Mucosa of descending colon (tissue), 3 donors: ENCODE results near the gene SOS1. TPM values are rescaled to one million over a fixed set of nuclear protein-coding genes. Genes with fewer than 3 reads are reported as not detected.

ENCODE experiments used
- ATAC-seq: fragments of 200-7000 bp; cut with Tn5 transposase; one replicate; pipeline ENCODE4 v1.9.1; 2020; ENCODE audit warnings: mild to moderate bottlenecking, moderate library complexity
- DNase-seq, 3 donors: peaks; one replicate each; pipeline ENCODE4 v3.0.0-alpha.2; 2020
- H3K36me3 ChIP-seq: fragments of 200-600 bp; one replicate; pipeline ENCODE4 v1.8.0; 2021; ENCODE audit warnings: low read depth, mild to moderate bottlenecking
- H3K4me1 ChIP-seq: fragments of 200-600 bp; one replicate; pipeline ENCODE4 v1.8.0; 2021; ENCODE audit warnings: low read depth, mild to moderate bottlenecking
- H3K4me3 ChIP-seq: fragments of 200-600 bp; one replicate; pipeline ENCODE4 v1.8.0; 2021; ENCODE audit warnings: mild to moderate bottlenecking
- H3K9me3 ChIP-seq: fragments of 200-600 bp; one replicate; pipeline ENCODE4 v1.8.0; 2021; ENCODE audit warnings: mild to moderate bottlenecking
- intact Hi-C, 2 donors: fragments of 100-400 bp; cut with DNase I in 1 of 2; cut with micrococcal nuclease in 1 of 2; formaldehyde crosslinking; loops; one replicate each; pipeline versions ENCODE4 v1.11.0 to v1.11.1; 2022; cut with DNase I, micrococcal nuclease
- total RNA-seq, 3 donors: library from RNA; stranded (reverse); fragmentation: NEBNext Ultra II Directional in 2 of 3; extraction: Animal tissue kit (Norgen Biotek cat#: 25700) in 2 of 3; gene quantifications; one replicate each; pipeline versions ENCODE4 v1.2.1 to v1.2.4, GENCODE V29; 2021 to 2023
- TF ChIP-seq, protein P1 (sequence below): fragments of 200-600 bp; IDR thresholded peaks from one replicate; pipeline ENCODE4 v1.8.0; 2022; ENCODE audit warnings: antibody characterized with exemption, mild to moderate bottlenecking
- donor health status: DM: no; HTN: no; CAD: no; lungs with moderate emphysema.
- donor health status: DM: no; HTN: no; CAD: no.
- donor health status: DM: no; HTN: yes; CAD: no.

Gene SOS1
- total RNA-seq, 3 donors from 2014 or later: 38.8 to 44.2 (median 39.8) TPM

DNA sequence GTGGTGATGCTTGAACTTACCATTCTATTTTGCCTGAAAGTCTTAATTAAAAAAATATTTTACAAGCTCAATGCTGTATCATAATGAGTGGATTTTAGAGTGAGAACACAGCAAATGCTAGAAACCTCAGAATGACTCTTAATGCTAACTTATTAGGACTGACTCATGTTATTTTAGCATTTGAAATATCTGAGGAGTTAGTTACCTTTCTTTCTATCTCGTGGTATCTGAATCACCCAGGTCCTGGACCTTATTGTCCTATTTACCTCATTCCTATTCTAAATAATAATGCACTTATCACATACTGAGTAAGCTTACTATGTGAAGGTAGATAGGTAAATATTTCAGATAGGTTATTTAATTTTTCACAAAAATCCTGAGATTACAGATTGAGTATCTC is 70.7 kb downstream of the SOS1 start:
- H3K4me1 ChIP-seq: no peaks in the 10 kb centered on the region
- no peaks in the 10 kb centered on the region for H3K36me3 ChIP-seq
- no peak for ATAC-seq
- TF ChIP-seq, protein P1, sequence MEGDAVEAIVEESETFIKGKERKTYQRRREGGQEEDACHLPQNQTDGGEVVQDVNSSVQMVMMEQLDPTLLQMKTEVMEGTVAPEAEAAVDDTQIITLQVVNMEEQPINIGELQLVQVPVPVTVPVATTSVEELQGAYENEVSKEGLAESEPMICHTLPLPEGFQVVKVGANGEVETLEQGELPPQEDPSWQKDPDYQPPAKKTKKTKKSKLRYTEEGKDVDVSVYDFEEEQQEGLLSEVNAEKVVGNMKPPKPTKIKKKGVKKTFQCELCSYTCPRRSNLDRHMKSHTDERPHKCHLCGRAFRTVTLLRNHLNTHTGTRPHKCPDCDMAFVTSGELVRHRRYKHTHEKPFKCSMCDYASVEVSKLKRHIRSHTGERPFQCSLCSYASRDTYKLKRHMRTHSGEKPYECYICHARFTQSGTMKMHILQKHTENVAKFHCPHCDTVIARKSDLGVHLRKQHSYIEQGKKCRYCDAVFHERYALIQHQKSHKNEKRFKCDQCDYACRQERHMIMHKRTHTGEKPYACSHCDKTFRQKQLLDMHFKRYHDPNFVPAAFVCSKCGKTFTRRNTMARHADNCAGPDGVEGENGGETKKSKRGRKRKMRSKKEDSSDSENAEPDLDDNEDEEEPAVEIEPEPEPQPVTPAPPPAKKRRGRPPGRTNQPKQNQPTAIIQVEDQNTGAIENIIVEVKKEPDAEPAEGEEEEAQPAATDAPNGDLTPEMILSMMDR: no peak
- intact Hi-C loops: no loop called here
- DNase-seq: no peak
- H3K9me3 ChIP-seq: no peaks in the 10 kb centered on the region
- no peak overlapping the region for H3K4me3 ChIP-seq

DNA sequence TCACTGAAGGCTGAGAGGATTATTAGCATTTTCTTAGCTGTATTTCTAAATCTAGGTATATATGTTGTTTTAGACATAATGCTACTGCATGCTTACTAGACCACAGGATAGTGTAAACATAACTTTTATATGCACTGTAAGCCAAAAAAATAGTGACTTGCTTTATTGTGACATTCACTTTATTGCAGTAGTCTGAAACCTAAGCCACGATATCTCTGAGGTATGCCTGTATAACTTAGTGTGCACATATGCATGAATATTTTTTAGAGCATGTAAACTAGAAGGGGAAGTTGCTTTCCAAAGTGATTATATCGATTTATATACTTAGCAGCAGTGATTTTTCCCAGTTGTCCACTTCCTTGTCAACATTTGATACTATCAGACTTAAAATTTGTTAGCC is 81.8 kb downstream of the SOS1 start:
- H3K4me1 ChIP-seq: no peaks in the 10 kb centered on the region
- no peak for ATAC-seq
- no peak for DNase-seq
- intact Hi-C loops: no loop called here
- no peaks in the 10 kb centered on the region for H3K9me3 ChIP-seq
- TF ChIP-seq, protein P1: no peak
- no peak overlapping the region for H3K4me3 ChIP-seq
- no peaks in the 10 kb centered on the region for H3K36me3 ChIP-seq

DNA sequence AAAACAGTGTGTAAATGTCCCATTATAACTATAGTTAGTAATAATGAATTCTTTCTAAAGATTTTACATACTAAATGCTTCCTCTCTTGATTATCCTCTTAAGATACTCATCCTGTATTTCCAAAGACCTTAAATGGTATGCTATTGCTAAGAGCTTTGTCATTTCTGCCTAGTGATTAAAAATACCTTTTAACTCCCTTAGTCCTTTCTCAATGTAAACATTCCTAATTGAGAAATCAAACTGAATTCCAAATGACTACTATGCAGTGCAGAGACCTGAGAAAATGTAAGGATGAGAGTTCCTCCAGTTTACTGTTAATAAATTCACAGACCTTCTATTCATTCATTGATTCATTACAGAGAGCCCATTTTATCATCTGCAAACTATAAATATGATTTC is 86.9 kb downstream of the SOS1 start:
- Histone ChIP-seq H3K4me1 (no peaks in the 10 kb centered on the region), H3K4me3 (no peak overlapping the region), H3K9me3 (no peaks in the 10 kb centered on the region), H3K36me3 (no peaks in the 10 kb centered on the region)
- intact Hi-C loops: no loop called here
- no peak for DNase-seq
- TF ChIP-seq, protein P1: no peak
- no peak for ATAC-seq

DNA sequence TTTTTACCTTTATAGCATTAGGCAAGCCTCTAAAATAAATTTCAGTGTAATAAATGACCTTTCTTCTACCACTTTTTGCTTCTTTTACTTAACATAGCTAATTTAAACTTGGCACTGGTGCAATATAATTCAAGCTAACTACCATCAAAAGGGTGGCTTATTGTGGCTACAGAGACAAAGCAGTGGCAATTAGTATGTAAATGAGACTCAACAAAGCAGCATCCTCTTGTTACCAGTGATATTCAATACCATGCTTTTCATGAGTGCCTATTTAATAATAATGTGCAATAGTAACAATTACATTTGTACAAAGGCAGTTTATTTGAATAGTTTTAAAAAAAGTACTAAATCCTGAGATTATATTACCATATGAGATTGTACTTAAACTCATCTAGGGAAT is 93.4 kb downstream of the SOS1 start:
- Histone ChIP-seq H3K9me3 (no peaks in the 10 kb centered on the region), H3K4me3 (no peak overlapping the region), H3K4me1 (no peaks in the 10 kb centered on the region), H3K36me3 (no peaks in the 10 kb centered on the region)
- DNase-seq (no peak), ATAC-seq (no peak)
- TF ChIP-seq, protein P1: no peak
- intact Hi-C loops: no loop called here

DNA sequence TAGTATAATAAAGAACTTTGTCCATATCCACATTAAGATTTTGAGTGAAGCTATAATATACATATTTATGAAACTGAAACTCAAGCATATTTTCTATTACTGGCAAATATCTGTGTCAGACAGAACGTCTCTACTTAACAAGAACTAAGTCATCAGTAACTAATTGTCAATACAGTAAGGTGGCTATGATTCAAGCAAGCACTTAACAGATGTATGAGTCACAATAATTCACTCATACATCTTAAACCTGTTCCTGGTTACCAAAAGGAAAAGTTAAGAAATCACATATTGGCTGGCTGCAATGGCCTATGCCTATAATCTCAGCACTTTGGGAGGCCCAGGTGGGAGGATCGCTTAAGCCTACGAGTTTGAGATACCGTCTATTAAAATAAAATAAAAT is 96.0 kb downstream of the SOS1 start:
- Histone ChIP-seq H3K4me3 (no peak overlapping the region), H3K9me3 (no peaks in the 10 kb centered on the region), H3K4me1 (no peaks in the 10 kb centered on the region), H3K36me3 (no peaks in the 10 kb centered on the region)
- no peak for DNase-seq
- intact Hi-C loops: no loop called here
- TF ChIP-seq, protein P1: no peak
- ATAC-seq: no peak

DNA sequence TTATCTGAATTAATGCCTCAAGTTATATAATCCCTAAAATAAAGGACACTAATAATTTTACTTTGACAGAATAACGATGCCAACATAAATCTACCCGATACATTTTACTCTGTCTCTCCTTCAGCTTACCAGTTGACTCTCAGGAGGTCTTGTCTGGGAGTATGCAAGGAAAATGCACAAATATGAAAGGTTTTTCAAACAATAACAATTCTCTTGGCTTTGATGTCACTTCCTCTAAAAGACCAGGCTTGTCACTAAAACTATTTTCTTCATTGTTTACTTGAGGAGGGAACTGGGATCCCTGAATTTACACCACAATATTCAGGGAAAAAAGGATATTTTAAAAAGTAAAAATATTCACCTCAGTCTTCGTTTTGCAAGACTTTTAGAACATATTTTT is 97.2 kb downstream of the SOS1 start:
- DNase-seq (no peak), ATAC-seq (no peak)
- Histone ChIP-seq H3K4me1 (no peaks in the 10 kb centered on the region), H3K36me3 (no peaks in the 10 kb centered on the region), H3K4me3 (no peak overlapping the region), H3K9me3 (no peaks in the 10 kb centered on the region)
- TF ChIP-seq, protein P1: no peak
- intact Hi-C loops: no loop called here
